Measurements from ENCODE around the gene DIDO1. TPM values are rescaled to one million over a fixed set of nuclear protein-coding genes. Genes with fewer than 3 reads are reported as not detected.

DIDO1 gene
- total RNA-seq, 1 donor from 2014 or later, result 58.1 TPM

GRCh38 chr20:62910777-62911497, 15.4 kb downstream of the DIDO1 start:
- no peak overlapping the region for H3K4me3 Mint-ChIP-seq
- no peaks in the 10 kb centered on the region for H3K9me3 Mint-ChIP-seq
- peaks cover 22% of the 10 kb centered on the region for H3K4me1 Mint-ChIP-seq (ENCODE audit: unreplicated experiment)
- no peaks in the 10 kb centered on the region for H3K27me3 Mint-ChIP-seq
- H3K27ac Mint-ChIP-seq, result peak overlapping the region; percentile 57
- TF ChIP-seq CTCF (conservative IDR thresholded peaks at IDR 0.05), result no peak
- no peak for DNase-seq (ENCODE audit: extremely low spot score, unreplicated experiment)
- H3K36me3 Mint-ChIP-seq, result peaks cover 27% of the 10 kb centered on the region

- no peaks in the 10 kb centered on the region for H3K27me3 Mint-ChIP-seq
- peaks cover 18% of the 10 kb centered on the region for H3K4me1 Mint-ChIP-seq (ENCODE audit: unreplicated experiment)
- TF ChIP-seq CTCF (conservative IDR thresholded peaks at IDR 0.05), result no peak
- peak overlapping the region; percentile 57 for H3K27ac Mint-ChIP-seq
- H3K4me3 Mint-ChIP-seq, result no peak overlapping the region
- no peak for DNase-seq (ENCODE audit: extremely low spot score, unreplicated experiment)
- peaks cover 27% of the 10 kb centered on the region for H3K36me3 Mint-ChIP-seq
- H3K9me3 Mint-ChIP-seq, result no peaks in the 10 kb centered on the region
Observed at GRCh38 chr20:62910217-62910766, 16.0 kb downstream of the DIDO1 start.

GRCh38 chr20:62908971-62909791, 17.1 kb downstream of the DIDO1 start:
- Mint-ChIP-seq H3K27ac (peak overlapping the region; percentile 57), H3K27me3 (no peaks in the 10 kb centered on the region), H3K4me1 (ENCODE audit: unreplicated experiment) (peaks cover 8% of the 10 kb centered on the region), H3K4me3 (no peak overlapping the region), H3K9me3 (no peaks in the 10 kb centered on the region), H3K36me3 (peaks cover 29% of the 10 kb centered on the region)
- DNase-seq (ENCODE audit: extremely low spot score, unreplicated experiment), result no peak
- TF ChIP-seq CTCF (conservative IDR thresholded peaks at IDR 0.05), result no peak

- Mint-ChIP-seq H3K27ac (no peak overlapping the region), H3K4me1 (ENCODE audit: unreplicated experiment) (no peaks in the 10 kb centered on the region), H3K9me3 (no peaks in the 10 kb centered on the region), H3K4me3 (no peak overlapping the region), H3K27me3 (no peaks in the 10 kb centered on the region), H3K36me3 (peaks cover 32% of the 10 kb centered on the region)
- DNase-seq (ENCODE audit: extremely low spot score, unreplicated experiment), result no peak
- peak; percentile 78 for TF ChIP-seq CTCF (conservative IDR thresholded peaks at IDR 0.05)
Observed at GRCh38 chr20:62907384-62908317, 18.7 kb downstream of the DIDO1 start.

All from type B pancreatic cell (in vitro differentiated cells).